ENCODE results near the gene BPIFA2. TPM values are rescaled to one million over a fixed set of nuclear protein-coding genes. Genes with fewer than 3 reads are reported as not detected.

The BPIFA2 gene
- total RNA-seq, 1 experiment from 2014 or later: not detected

DNA sequence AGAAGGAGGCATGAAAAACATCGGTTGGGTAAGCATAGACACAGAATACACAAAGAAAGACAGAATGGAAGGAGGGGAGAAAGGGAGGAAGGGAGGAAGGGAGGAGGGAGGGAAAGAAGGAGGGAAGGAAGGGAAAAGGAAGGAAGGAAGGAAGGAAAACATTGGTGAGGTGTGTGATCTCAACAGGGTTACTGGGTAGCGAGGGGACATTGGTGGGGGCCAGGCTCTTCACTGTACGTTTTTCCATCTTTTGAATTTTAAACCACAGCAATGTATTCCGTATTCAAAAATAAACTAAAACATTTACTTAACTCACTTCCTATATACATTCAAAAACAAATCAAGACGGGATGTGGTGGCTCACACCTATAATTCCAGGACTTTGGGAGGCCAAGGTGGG lies 20.7 kb upstream of the BPIFA2 start:
- no peak for DNase-seq
- Histone ChIP-seq H3K4me3 (no peak overlapping the region), H3K9me3 (no peaks in the 10 kb centered on the region)

DNA sequence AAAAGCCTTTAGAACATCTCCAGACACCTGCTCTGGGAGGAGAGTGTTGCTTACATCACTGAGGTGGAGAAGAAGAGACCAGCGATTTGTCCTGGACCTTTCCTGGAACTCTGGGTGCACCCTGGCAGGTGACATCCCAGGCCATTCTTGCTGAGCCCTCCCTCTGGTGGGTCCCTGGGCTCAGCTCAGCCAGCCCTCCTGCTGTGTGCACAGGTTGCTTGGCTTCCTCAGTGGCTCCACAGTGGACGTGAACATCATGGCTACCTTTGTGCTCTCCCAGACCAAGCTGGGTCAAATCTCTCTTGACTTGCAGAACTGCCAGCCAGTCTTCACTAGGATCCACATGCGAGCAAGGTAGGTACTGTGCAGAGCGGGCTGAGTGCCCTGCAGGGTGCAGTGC lies 19.9 kb upstream of the BPIFA2 start:
- DNase-seq: no peak
- no peak overlapping the region for H3K4me3 ChIP-seq
- H3K9me3 ChIP-seq: no peaks in the 10 kb centered on the region
- H3K36me3 ChIP-seq: no peaks in the 10 kb centered on the region
- H3K27me3 ChIP-seq: peaks cover 5% of the 10 kb centered on the region; the same call in 1 of the 2 replicates

More for the DNA sequence above, 20.7 kb upstream of the BPIFA2 start:
- Histone ChIP-seq H3K36me3 (no peaks in the 10 kb centered on the region), H3K27me3 (peaks cover 8% of the 10 kb centered on the region; the same call in 1 of the 2 replicates)

- H3K9me3 ChIP-seq: no peaks in the 10 kb centered on the region
- no peaks in the 10 kb centered on the region for H3K36me3 ChIP-seq
- H3K4me3 ChIP-seq: no peak overlapping the region
- no peak for DNase-seq
- H3K27me3 ChIP-seq: peaks cover 2% of the 10 kb centered on the region; the same call in 1 of the 2 replicates
Observed at GRCh38 chr20:33154252-33154651, 13.7 kb upstream of the BPIFA2 start.

DNA sequence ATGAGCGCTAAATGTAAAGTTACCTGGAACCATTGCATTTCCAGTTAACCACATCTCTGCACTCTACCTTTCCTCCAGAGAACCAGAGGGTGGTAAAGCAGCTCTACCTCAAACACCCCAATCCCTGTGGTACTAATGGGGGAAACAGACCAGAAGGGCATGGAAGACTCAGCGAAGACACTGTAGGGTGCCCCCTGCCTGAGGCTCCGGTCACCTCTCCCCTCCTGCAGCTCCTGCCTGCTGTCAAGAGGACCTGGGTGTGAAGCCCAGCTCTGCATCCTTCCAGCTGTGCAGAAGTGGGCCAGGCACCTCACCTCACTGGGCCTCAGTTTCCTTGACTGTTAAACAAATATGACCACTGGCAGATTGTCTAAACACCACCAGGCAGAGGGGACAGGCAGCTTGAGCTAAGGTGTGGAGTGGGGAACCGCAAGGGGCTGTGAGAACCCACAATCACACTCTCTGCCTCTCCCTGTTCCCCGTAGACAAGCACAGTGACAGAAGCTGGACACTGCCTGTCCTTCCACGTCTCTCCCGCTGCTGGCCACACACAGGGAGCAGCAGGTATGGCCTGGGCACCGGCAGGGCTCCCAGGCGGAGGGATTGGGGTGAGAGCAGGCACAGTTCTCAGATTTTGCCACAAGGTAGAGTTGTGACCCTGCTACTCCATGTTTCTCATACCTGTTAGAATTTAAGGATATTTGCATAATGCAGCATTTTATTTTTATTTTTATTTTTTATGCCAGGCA lies 9.1 kb upstream of the BPIFA2 start:
- Histone ChIP-seq H3K4me3 (no peak overlapping the region), H3K27me3 (no peaks in the 10 kb centered on the region; the same call in 1 of the 2 replicates), H3K36me3 (no peaks in the 10 kb centered on the region), H3K9me3 (no peaks in the 10 kb centered on the region)
- DNase-seq: no peak

- Histone ChIP-seq H3K4me3 (no peak overlapping the region), H3K36me3 (no peaks in the 10 kb centered on the region), H3K27me3 (no peaks in the 10 kb centered on the region; the same call in 1 of the 2 replicates), H3K9me3 (no peaks in the 10 kb centered on the region)
- DNase-seq: no peak
Observed at GRCh38 chr20:33159713-33160112, 8.2 kb upstream of the BPIFA2 start.

DNA sequence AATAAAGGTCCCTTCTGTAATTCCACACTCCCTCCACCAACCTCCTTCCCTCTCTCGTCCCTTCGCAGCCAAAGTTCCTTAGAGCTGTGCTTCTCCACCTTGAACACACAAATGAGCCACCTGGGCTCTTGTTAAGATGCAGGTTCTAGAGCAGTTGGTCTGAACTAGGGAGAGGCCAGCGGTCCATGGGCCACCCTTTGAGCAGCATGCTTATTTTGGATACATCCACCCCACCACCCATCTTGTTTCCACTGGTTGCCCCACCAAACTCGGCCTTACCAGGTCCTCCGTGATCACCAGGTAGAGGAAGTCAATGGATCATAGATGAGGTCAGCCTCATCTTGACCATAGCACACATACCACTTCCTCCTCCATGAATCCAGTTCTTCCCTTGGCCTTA lies 7.3 kb upstream of the BPIFA2 start:
- Histone ChIP-seq H3K9me3 (no peaks in the 10 kb centered on the region), H3K36me3 (no peaks in the 10 kb centered on the region), H3K4me3 (no peak overlapping the region), H3K27me3 (no peaks in the 10 kb centered on the region; the same call in 1 of the 2 replicates)
- no peak for DNase-seq

GRCh38 chr20:33162313-33162712 lies 5.6 kb upstream of the BPIFA2 start:
- no peaks in the 10 kb centered on the region for H3K36me3 ChIP-seq
- H3K27me3 ChIP-seq: no peaks in the 10 kb centered on the region; the same call in 1 of the 2 replicates
- DNase-seq: no peak
- H3K9me3 ChIP-seq: no peaks in the 10 kb centered on the region
- no peak overlapping the region for H3K4me3 ChIP-seq

DNA sequence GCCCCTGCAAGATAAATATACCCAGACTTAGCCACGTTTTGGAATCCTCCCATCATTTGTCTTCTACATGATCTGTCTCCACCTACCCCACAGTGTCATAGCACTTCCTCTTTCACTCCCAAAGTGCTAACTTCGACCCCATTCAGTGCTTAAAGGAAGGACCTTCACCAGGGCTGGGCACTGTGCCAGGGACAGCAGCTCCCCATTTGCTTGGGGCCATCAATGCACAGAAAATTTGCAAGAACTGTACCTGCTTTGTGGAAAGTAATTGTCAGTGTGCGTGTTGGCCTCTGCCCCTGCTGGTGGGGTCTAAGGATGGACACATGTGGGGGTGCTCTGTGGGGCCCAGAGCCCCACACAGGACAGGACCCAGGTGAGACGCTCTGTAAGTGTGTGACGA lies 5.2 kb upstream of the BPIFA2 start:
- no peak for DNase-seq
- Histone ChIP-seq H3K36me3 (no peaks in the 10 kb centered on the region), H3K27me3 (no peaks in the 10 kb centered on the region), H3K9me3 (no peaks in the 10 kb centered on the region), H3K4me3 (no peak overlapping the region)

- DNase-seq: no peak
Observed at GRCh38 chr20:33163856-33164762, 3.9 kb upstream of the BPIFA2 start.

GRCh38 chr20:33164763-33165095 lies 3.2 kb upstream of the BPIFA2 start:
- Histone ChIP-seq H3K9me3 (peaks cover 5% of the 10 kb centered on the region; the same call in 1 of the 2 replicates), H3K27me3 (no peaks in the 10 kb centered on the region), H3K36me3 (no peaks in the 10 kb centered on the region), H3K4me3 (no peak overlapping the region)
- DNase-seq: no peak

More at GRCh38 chr20:33163856-33164762, 3.9 kb upstream of the BPIFA2 start:
- no peaks in the 10 kb centered on the region for H3K27me3 ChIP-seq
- H3K9me3 ChIP-seq: peaks cover 4% of the 10 kb centered on the region; the same call in 1 of the 2 replicates
- no peak overlapping the region for H3K4me3 ChIP-seq
- no peaks in the 10 kb centered on the region for H3K36me3 ChIP-seq

- DNase-seq: peak; percentile 9
- Histone ChIP-seq H3K36me3 (no peaks in the 10 kb centered on the region), H3K9me3 (peaks cover 5% of the 10 kb centered on the region; the same call in 1 of the 2 replicates), H3K4me3 (no peak overlapping the region), H3K27me3 (no peaks in the 10 kb centered on the region)
Observed at GRCh38 chr20:33165416-33166055, 2.4 kb upstream of the BPIFA2 start.

- Histone ChIP-seq H3K9me3 (peaks cover 7% of the 10 kb centered on the region; the same call in 1 of the 2 replicates), H3K36me3 (no peaks in the 10 kb centered on the region), H3K4me3 (no peak overlapping the region), H3K27me3 (no peaks in the 10 kb centered on the region)
- no peak for DNase-seq
Observed at GRCh38 chr20:33166533-33167113, 1.3 kb upstream of the BPIFA2 start.

GRCh38 chr20:33169176-33169794 lies 1.3 kb downstream of the BPIFA2 start:
- no peaks in the 10 kb centered on the region for H3K36me3 ChIP-seq
- H3K4me3 ChIP-seq: no peak overlapping the region
- H3K27me3 ChIP-seq: no peaks in the 10 kb centered on the region
- peaks cover 7% of the 10 kb centered on the region; the same call in 1 of the 2 replicates for H3K9me3 ChIP-seq
- DNase-seq: no peak

GRCh38 chr20:33172781-33173180 lies 4.8 kb downstream of the BPIFA2 start:
- H3K27me3 ChIP-seq: no peaks in the 10 kb centered on the region
- no peaks in the 10 kb centered on the region for H3K36me3 ChIP-seq
- DNase-seq: no peak
- peaks cover 7% of the 10 kb centered on the region; the same call in 1 of the 2 replicates for H3K9me3 ChIP-seq
- no peak overlapping the region for H3K4me3 ChIP-seq

DNA sequence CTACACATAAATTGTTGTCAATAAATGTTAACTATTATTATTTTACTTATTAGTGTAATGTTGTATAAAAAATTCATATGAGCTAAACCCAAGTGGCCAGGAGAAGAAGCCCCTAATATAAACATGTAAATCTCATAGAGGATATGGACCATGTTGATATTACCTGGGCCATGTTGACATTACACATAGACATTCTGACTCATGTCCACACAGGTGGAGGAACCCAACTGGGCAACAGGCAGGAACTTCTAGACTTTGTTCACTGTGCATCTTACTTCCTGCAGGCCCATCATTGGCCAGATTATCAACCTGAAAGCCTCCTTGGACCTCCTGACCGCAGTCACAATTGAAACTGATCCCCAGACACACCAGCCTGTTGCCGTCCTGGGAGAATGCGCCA lies 7.2 kb downstream of the BPIFA2 start:
- no peak for DNase-seq
- Histone ChIP-seq H3K4me3 (no peak overlapping the region), H3K27me3 (no peaks in the 10 kb centered on the region), H3K9me3 (peaks cover 2% of the 10 kb centered on the region; the same call in 1 of the 2 replicates), H3K36me3 (no peaks in the 10 kb centered on the region)

- Histone ChIP-seq H3K36me3 (no peaks in the 10 kb centered on the region), H3K27me3 (no peaks in the 10 kb centered on the region), H3K4me3 (no peak overlapping the region), H3K9me3 (no peaks in the 10 kb centered on the region)
- DNase-seq: no peak
Observed at GRCh38 chr20:33176101-33176500, 8.1 kb downstream of the BPIFA2 start.
